HG03025 (cell line): Measurements from ENCODE around the gene PLEKHB2.
A peak's percentile ranks its signal among the peaks of the same experiment; 100 is the strongest.
"Not testable (repeated sequence)": the region's sequence is repeated elsewhere in the genome, so short reads cannot be mapped to it uniquely, and the experiment has no call there.

Source experiments
- ATAC-seq: cut with Tn5 transposase; IDR thresholded peaks from one replicate; pipeline ENCODE4 v1.9.1; 2021; ENCODE audit warnings: mild to moderate bottlenecking, moderate library complexity; ENCODE audit not compliant: unreplicated experiment, low FRiP score

The PLEKHB2 gene

GRCh38 chr2:131093696-131094462 is 11.3 kb upstream of the PLEKHB2 start:
- peak; percentile 72 for ATAC-seq

DNA sequence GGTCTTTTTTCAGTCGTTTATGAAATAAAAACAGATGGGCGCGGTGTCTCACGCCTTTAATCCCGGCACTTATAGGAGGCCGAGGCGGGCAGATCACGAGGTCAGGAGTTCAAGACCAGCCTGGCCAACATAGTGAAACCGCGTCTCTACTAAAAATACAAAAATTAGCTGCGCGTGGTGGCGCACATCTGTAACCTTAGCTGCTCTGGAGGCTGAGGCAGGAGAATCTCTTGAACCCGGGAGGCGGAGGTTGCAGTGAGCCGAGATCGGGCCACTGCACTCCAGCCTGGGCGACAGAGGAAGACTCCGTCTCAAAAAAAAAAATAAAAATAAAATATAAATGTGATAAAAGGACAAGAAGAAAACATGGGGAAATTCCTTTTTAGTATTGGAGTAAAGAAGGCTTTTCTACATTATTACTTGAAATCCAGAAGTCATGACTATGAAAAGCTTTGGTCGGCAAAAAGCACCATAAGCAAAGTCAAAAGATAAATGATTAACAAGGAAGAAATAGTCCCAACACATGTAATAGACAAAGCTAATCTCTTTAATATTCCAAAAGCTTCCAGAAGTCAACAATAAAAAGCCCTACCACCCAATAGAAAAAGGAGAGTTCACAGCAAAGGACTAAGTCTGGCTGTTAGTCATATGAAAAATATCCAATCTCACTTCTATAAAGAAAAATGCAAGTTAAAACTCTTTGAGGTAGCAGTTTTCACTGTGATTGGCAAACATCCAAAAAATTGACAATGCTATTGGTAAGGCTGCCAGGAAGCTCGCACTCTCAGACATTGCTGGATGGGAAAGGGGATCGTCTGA is 10.5 kb upstream of the PLEKHB2 start:
- no peak for ATAC-seq

DNA sequence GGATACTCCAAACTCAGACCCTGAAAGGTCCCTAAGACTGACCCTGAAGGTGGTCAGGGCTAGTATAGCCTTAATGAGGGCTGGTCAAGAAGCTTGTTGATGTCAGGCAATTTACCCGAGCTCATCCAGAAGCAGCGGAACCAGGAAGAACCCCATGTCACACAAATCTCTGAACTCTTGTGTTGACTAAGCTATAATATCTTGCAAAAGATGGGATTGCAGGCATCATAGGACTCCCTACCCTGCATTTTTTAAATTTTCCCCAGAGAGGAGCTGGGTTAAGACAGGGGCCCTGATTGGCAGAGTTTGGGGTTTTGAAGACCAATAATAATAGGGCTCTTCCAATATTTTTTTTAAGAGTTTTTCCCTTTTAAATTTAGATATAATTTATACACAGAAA is 2.0 kb upstream of the PLEKHB2 start:
- no peak for ATAC-seq

DNA sequence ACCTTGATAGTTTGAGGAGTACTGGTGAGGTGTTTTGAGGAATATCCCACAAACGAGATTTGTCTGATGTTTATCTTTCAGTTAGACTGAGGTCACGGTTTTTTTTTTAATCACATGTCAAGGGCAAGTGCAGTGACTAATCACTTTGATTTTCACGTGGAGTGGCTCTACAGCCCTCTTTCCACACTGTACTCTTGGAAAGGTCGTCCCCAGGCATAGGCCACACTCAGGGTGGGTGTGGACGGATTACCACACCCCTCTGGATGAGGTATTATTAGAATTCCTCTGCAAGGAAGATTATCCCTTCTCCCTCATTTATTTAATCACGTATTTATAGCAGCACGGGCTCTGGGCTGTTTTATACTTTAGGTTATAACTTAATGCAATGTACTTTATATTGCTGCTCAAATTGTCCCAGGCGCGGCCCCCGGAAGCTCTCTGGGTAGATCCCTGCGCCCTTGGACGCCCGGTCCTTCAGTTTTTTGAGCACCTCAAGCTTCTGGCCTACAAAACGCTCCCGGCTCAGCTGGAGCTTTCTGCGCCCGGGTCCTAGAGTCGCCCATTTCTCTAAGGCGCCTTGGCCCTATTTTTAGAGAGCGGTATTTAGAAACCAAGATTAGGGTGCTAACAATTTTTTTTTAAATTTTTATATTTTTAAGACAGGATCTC is 515 bp upstream of the PLEKHB2 start:
- ATAC-seq, result peak; percentile 60

- peak; percentile 52 for ATAC-seq
These were observed 1.0 kb downstream of the PLEKHB2 start for GRCh38 chr2:131105950-131106801.

DNA sequence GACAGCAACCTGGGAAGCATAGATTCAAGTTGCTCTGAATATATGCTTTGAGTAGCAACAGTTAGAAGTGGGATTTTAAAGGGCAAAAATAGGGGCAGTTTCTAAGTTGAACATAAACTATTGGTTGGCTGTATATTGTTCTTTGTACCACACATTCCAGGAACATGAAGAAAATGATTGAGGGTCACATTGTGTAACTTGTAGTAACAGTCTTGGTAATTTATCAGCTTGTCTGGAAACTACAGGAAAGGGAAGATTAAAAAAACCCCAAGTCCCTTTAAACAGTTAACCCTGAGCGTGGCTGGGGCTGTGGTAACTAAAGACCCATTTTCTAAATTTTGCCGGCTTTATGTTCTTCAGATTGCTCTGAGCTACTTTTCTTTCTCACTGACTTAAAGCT is 7.4 kb downstream of the PLEKHB2 start:
- no peak for ATAC-seq

GRCh38 chr2:131113566-131114227 is 8.6 kb downstream of the PLEKHB2 start:
- no peak for ATAC-seq

- ATAC-seq, result not testable (repeated sequence)
These were observed 9.8 kb downstream of the PLEKHB2 start for GRCh38 chr2:131114950-131115349.

DNA sequence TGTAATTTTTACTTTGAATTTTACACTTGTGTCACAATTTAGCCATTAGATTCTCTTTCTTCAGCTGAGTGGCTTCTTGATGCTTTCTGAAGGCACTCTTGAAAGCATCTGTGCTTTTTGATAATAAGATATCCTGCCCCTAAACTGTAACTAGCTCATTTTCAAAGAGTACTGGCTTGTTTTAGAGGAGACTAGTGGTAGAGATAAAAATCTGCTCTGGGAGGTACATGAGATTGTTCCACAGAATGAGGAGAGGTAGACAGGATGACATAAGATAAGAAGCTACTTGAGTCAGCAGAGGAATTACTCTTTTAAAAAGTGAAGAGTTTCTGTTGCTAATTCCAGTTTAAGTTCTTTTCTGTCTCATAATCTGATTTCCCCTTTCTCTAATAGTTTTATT is 10.6 kb downstream of the PLEKHB2 start:
- ATAC-seq, result no peak

DNA sequence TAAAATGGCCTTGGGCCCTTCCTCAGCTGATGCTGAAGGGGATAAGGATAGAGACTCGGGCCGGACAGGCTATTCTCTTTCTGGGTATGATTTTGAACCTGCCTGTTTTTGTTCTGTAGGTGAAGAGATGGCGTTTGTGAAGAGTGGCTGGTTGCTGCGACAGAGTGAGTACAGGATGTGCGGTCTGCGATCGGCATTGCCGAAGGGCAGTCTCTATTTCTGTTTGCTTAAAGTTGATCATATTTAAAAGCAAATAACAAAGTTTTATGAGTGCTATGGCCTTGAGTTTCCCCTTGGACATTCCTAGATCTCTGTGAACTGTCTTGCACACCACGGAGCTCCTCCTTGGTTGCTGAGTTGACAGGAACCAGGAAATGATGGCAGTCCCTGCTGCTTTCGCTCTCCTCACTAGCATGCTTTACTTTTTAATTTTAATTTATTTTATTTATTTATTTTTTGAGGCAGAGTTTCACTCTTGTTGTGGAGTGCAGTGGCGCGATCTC is 15.7 kb downstream of the PLEKHB2 start:
- no peak for ATAC-seq

DNA sequence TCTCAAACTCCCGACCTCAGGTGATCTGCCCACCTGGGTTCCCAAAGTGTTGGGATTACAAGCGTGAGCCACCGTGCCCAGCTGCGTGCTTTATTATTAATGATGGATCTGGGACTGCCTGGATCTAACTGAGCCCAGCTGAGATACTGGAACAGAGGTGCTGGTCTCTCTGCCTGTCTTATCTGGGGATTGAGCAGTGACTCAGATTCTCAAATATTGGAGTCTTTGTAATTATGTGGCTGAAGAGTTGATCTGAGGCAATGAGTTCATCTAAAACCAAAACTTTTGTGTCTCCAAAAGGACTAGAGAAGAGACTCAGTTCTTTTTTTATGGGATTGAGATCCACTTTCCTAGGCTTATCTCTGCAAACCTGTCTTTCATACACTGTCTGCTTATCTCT is 16.3 kb downstream of the PLEKHB2 start:
- ATAC-seq, result no peak

DNA sequence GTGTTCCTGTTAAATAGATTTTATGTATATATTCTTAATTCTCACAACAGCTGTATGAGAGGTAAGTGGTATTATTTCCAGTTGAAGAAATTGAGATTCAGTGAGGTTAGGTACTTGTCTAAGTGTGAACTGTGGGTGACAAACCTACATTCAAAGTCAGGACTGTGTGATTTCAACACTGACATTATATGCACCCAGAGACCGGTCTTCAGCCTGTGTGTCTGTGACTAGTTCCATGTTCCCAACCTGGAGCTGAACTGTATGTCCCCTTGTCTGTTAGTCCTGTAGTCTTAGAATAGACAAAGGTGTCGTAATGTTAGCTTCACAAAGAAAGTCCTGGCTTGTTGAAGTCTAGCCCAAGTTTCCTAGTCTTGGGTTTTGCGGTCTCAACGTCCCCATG is 17.4 kb downstream of the PLEKHB2 start:
- ATAC-seq, result no peak

GRCh38 chr2:131123192-131123591 is 18.1 kb downstream of the PLEKHB2 start:
- no peak for ATAC-seq

- ATAC-seq, result no peak
These were observed 20.1 kb downstream of the PLEKHB2 start for GRCh38 chr2:131125195-131125757.

- ATAC-seq, result no peak
These were observed 21.3 kb downstream of the PLEKHB2 start for GRCh38 chr2:131126436-131126835.

- no peak for ATAC-seq
These were observed 21.9 kb downstream of the PLEKHB2 start for GRCh38 chr2:131127076-131127475.

DNA sequence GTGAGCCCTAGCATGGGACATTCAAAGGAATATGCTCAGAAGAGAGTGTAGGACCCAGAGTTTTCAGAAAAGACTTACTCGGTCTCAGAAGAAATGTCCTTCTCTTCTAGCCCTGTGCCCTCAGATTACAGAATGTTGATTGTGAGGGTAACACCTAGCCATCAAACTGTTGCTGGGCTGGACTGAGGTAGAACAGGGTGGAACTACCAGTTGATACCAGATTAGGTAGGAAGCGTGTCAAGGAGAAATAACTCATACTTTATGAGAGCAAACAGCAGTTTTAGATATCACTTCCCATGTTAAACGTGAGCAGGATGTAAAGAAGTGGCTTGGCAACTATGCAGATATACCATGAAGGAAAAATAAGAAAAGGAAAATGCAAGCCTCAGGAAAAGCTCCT is 22.8 kb downstream of the PLEKHB2 start:
- ATAC-seq, result no peak

DNA sequence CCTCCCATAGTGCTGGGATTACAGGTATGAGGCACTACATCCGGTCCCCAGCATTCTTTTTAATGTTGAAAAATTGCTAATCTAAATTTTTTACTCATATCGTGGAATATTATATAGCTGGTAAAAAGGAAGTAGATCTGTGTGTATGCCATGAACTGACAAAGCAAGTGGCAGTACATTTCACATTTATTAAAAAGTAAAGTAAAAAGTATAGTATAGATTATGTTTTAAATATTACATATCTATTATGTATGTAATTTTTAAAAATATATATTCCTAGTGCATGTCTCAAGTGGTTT is 25.1 kb downstream of the PLEKHB2 start:
- ATAC-seq, result no peak

DNA sequence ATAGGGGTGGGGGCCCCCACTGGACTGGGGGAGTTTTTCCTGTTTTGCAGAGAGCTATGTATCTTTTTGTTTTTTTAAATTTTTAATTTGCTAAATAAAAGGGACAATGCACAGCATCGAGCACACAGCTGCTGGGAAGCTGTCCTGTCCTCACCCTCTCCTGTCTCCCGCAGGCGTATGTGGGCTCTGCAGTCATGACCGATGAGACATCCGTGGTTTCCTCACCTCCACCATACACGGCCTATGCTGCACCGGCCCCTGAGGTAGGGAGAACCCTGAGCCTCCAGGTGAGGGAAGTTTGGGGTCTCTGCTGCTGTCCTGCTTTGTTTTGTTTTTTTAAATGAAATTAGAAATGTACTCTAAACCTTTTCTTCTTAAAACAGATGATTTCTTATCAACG is 27.6 kb downstream of the PLEKHB2 start:
- ATAC-seq, result no peak

DNA sequence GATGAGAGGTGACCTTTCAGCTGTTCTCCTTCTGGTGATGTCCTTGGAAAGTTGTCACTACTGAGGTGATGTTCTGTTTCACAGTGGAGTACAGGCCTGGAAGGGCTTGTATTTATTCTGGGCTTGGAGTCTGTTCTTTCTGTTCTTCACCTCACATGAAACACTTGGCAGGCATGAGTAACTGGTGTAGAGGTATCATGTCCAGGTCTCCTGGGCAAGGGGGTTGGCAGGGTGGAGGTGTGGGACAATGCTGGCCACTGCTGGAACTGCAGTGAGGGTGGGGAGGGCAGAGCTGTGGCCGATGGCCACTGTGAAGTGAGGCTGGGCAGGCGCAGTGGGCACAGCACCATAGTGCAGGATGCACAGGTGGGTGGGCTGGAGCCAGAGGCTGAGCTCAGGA is 35.4 kb downstream of the PLEKHB2 start:
- no peak for ATAC-seq
